COLO668 (cell line): ENCODE measurements around the gene GHSR.
A peak's percentile ranks its signal among the peaks of the same experiment; 100 is the strongest.

Source experiments
- DNase-seq: peaks from one replicate; lab custom pipeline; 2025; ENCODE audit not compliant: unreplicated experiment; lab: John Stamatoyannopoulos, UW

The GHSR gene

GRCh38 chr3:172447611-172448579 lies at the start of gene GHSR:
Gene GHSR, minus strand, starts transcription at chr3:172448456. Its CDS starts 43 bp downstream, at chr3:172448413.
- DNase-seq, result no peak

- peak; percentile 56 for DNase-seq
Observed at GRCh38 chr3:172490198-172490669, 42.0 kb upstream of the GHSR start.

GRCh38 chr3:172478116-172478515 lies 29.9 kb upstream of the GHSR start:
- DNase-seq, result no peak

- DNase-seq, result no peak
Observed at GRCh38 chr3:172476347-172476746, 28.1 kb upstream of the GHSR start.

GRCh38 chr3:172475703-172476102 lies 27.4 kb upstream of the GHSR start:
- DNase-seq, result no peak

- no peak for DNase-seq
Observed at GRCh38 chr3:172471903-172472302, 23.6 kb upstream of the GHSR start.

- no peak for DNase-seq
Observed at GRCh38 chr3:172470588-172470987, 22.3 kb upstream of the GHSR start.

GRCh38 chr3:172467170-172467824 lies 19.0 kb upstream of the GHSR start:
- no peak for DNase-seq

- DNase-seq, result no peak
Observed at GRCh38 chr3:172466553-172467130, 18.4 kb upstream of the GHSR start.

- no peak for DNase-seq
Observed at GRCh38 chr3:172465281-172465680, 17.0 kb upstream of the GHSR start.

- DNase-seq, result no peak
Observed at GRCh38 chr3:172464306-172464705, 16.1 kb upstream of the GHSR start.

- DNase-seq, result no peak
Observed at GRCh38 chr3:172461530-172462138, 13.4 kb upstream of the GHSR start.

GRCh38 chr3:172456404-172456803 lies 8.1 kb upstream of the GHSR start:
- DNase-seq, result no peak

GRCh38 chr3:172454180-172454579 lies 5.9 kb upstream of the GHSR start:
- DNase-seq, result no peak

- no peak for DNase-seq
Observed at GRCh38 chr3:172449466-172450149, 1.4 kb upstream of the GHSR start.

- DNase-seq, result peak; percentile 17
Observed at GRCh38 chr3:172448661-172449465, 607 bp upstream of the GHSR start.

GRCh38 chr3:172446198-172446597 lies 2.1 kb downstream of the GHSR start:
- no peak for DNase-seq

- DNase-seq, result no peak
Observed at GRCh38 chr3:172444821-172445220, 3.4 kb downstream of the GHSR start.

GRCh38 chr3:172442606-172443005 lies 5.7 kb downstream of the GHSR start:
- DNase-seq, result no peak

- no peak for DNase-seq
Observed at GRCh38 chr3:172441581-172441980, 6.7 kb downstream of the GHSR start.
